ENCODE results near the gene NFYC.
A peak's percentile ranks its signal among the peaks of the same experiment; 100 is the strongest.

Gene NFYC

GRCh38 chr1:40708750-40709099, 17.2 kb downstream of the NFYC start:
- no peak for TF ChIP-seq FOXP2 (optimal IDR thresholded peaks at IDR 0.05; ENCODE audit: control extremely low read depth, extremely low read length, insufficient read depth)
- TF ChIP-seq EZH2 (IDR thresholded peaks at IDR 0.05), result no peak
- TF ChIP-seq POLR2AphosphoS5 (IDR thresholded peaks at IDR 0.05; ENCODE audit: borderline replicate concordance, low read depth, low read length), result no peak; the same call in 1 of the 2 replicates
- Histone ChIP-seq H3K9me3 (ENCODE audit: low read depth, low read length) (no peaks in the 10 kb centered on the region), H3K4me3 (peak overlapping the region; percentile 92), H3K9ac (ENCODE audit: insufficient read length) (peak overlapping the region; percentile 89), H3K36me3 (ENCODE audit: insufficient read depth, low read length) (peaks cover 9% of the 10 kb centered on the region), H3K27ac (peak overlapping the region; percentile 96)
- DNase-seq (ENCODE audit: low read depth, low spot score), result peak; percentile 86

GRCh38 chr1:40709100-40709801, 17.7 kb downstream of the NFYC start:
- Histone ChIP-seq H3K9ac (ENCODE audit: insufficient read length) (peak overlapping the region; percentile 89), H3K9me3 (ENCODE audit: low read depth, low read length) (no peaks in the 10 kb centered on the region), H3K27ac (peak overlapping the region; percentile 96), H3K4me3 (peak overlapping the region; percentile 92), H3K36me3 (ENCODE audit: insufficient read depth, low read length) (peaks cover 14% of the 10 kb centered on the region)
- TF ChIP-seq POLR2AphosphoS5 (IDR thresholded peaks at IDR 0.05; ENCODE audit: borderline replicate concordance, low read depth, low read length) (peak; percentile 84), FOXP2 (optimal IDR thresholded peaks at IDR 0.05; ENCODE audit: control extremely low read depth, extremely low read length, insufficient read depth) (no peak)
- peak; percentile 95 for DNase-seq (ENCODE audit: low read depth, low spot score)

GRCh38 chr1:40709802-40710278, 18.3 kb downstream of the NFYC start:
- DNase-seq (ENCODE audit: low read depth, low spot score), result no peak
- peak overlapping the region; percentile 57; the same call in 1 of the 2 replicates for H3K27ac ChIP-seq
- no peaks in the 10 kb centered on the region for H3K9me3 ChIP-seq (ENCODE audit: low read depth, low read length)
- no peak for TF ChIP-seq FOXP2 (optimal IDR thresholded peaks at IDR 0.05; ENCODE audit: control extremely low read depth, extremely low read length, insufficient read depth)
- TF ChIP-seq POLR2AphosphoS5 (IDR thresholded peaks at IDR 0.05; ENCODE audit: borderline replicate concordance, low read depth, low read length), result no peak
- TF ChIP-seq EZH2 (IDR thresholded peaks at IDR 0.05), result no peak
- H3K36me3 ChIP-seq (ENCODE audit: insufficient read depth, low read length), result peaks cover 14% of the 10 kb centered on the region
- peak overlapping the region; percentile 89 for H3K9ac ChIP-seq (ENCODE audit: insufficient read length)
- peak overlapping the region; percentile 92 for H3K4me3 ChIP-seq

- Histone ChIP-seq H3K9ac (ENCODE audit: insufficient read length) (peak overlapping the region; percentile 89), H3K27ac (peak overlapping the region; percentile 57), H3K4me3 (peak overlapping the region; percentile 92), H3K9me3 (ENCODE audit: low read depth, low read length) (no peaks in the 10 kb centered on the region), H3K36me3 (ENCODE audit: insufficient read depth, low read length) (peaks cover 14% of the 10 kb centered on the region)
- no peak for DNase-seq (ENCODE audit: low read depth, low spot score)
- TF ChIP-seq EZH2 (IDR thresholded peaks at IDR 0.05) (no peak), POLR2AphosphoS5 (IDR thresholded peaks at IDR 0.05; ENCODE audit: borderline replicate concordance, low read depth, low read length) (no peak)
These were observed 19.2 kb downstream of the NFYC start for GRCh38 chr1:40710581-40711315.

GRCh38 chr1:40711465-40712404, 20.2 kb downstream of the NFYC start:
- Histone ChIP-seq H3K4me3 (peak overlapping the region; percentile 92; the same call in 1 of the 2 replicates), H3K9ac (ENCODE audit: insufficient read length) (peak overlapping the region; percentile 89), H3K27ac (0 out of 2 replicates have a peak overlapping the region, but pooled peaks have one; percentile 6), H3K9me3 (ENCODE audit: low read depth, low read length) (no peaks in the 10 kb centered on the region), H3K36me3 (ENCODE audit: insufficient read depth, low read length) (peaks cover 14% of the 10 kb centered on the region)
- DNase-seq (ENCODE audit: low read depth, low spot score), result no peak
- no peak for TF ChIP-seq EZH2 (IDR thresholded peaks at IDR 0.05)
- no peak for TF ChIP-seq POLR2AphosphoS5 (IDR thresholded peaks at IDR 0.05; ENCODE audit: borderline replicate concordance, low read depth, low read length)
- no peak for TF ChIP-seq FOXP2 (optimal IDR thresholded peaks at IDR 0.05; ENCODE audit: control extremely low read depth, extremely low read length, insufficient read depth)

GRCh38 chr1:40712405-40712944, 21.0 kb downstream of the NFYC start:
- H3K27ac ChIP-seq, result no peak overlapping the region
- no peak overlapping the region for H3K4me3 ChIP-seq
- TF ChIP-seq FOXP2 (optimal IDR thresholded peaks at IDR 0.05; ENCODE audit: control extremely low read depth, extremely low read length, insufficient read depth), result no peak
- H3K36me3 ChIP-seq (ENCODE audit: insufficient read depth, low read length), result peaks cover 14% of the 10 kb centered on the region
- DNase-seq (ENCODE audit: low read depth, low spot score), result no peak
- no peaks in the 10 kb centered on the region for H3K9me3 ChIP-seq (ENCODE audit: low read depth, low read length)
- H3K9ac ChIP-seq (ENCODE audit: insufficient read length), result no peak overlapping the region

GRCh38 chr1:40712997-40713396, 21.5 kb downstream of the NFYC start:
- H3K9ac ChIP-seq (ENCODE audit: insufficient read length), result no peak overlapping the region
- no peak overlapping the region for H3K27ac ChIP-seq
- H3K36me3 ChIP-seq (ENCODE audit: insufficient read depth, low read length), result peaks cover 14% of the 10 kb centered on the region
- H3K4me3 ChIP-seq, result no peak overlapping the region
- TF ChIP-seq POLR2AphosphoS5 (IDR thresholded peaks at IDR 0.05; ENCODE audit: borderline replicate concordance, low read depth, low read length) (no peak), EZH2 (IDR thresholded peaks at IDR 0.05) (no peak), FOXP2 (optimal IDR thresholded peaks at IDR 0.05; ENCODE audit: control extremely low read depth, extremely low read length, insufficient read depth) (no peak)
- DNase-seq (ENCODE audit: low read depth, low spot score), result no peak
- no peaks in the 10 kb centered on the region for H3K9me3 ChIP-seq (ENCODE audit: low read depth, low read length)
